Subcutaneous abdominal adipose tissue (tissue), 5 donors: ENCODE results near the gene GPC3.

Experiments used
- H3K27ac ChIP-seq: one replicate; pipeline ENCODE4 v1.7.0; 2013; ENCODE audit warnings: low read depth, mild to moderate bottlenecking, inconsistent platforms, low read length, moderate library complexity
- H3K27me3 ChIP-seq, 5 donors: one replicate each; pipeline ENCODE4 v1.7.0; 2013; ENCODE audit warnings: low read length in 5 of 5, inconsistent platforms in 1 of 5; ENCODE audit not compliant: control insufficient read depth in 5 of 5, insufficient read depth in 4 of 5
- H3K36me3 ChIP-seq, 5 donors: one replicate each; pipeline ENCODE4 v1.7.0; 2013; ENCODE audit warnings: low read length in 5 of 5; ENCODE audit not compliant: control insufficient read depth in 5 of 5, insufficient read depth in 5 of 5
- H3K4me1 ChIP-seq, 5 donors: one replicate each; pipeline ENCODE4 v1.7.0; 2013; ENCODE audit warnings: low read length in 5 of 5, mild to moderate bottlenecking in 3 of 5, moderate library complexity in 1 of 5; ENCODE audit not compliant: control insufficient read depth in 5 of 5, insufficient read depth in 5 of 5
- H3K4me3 ChIP-seq, 5 donors: one replicate each; pipeline ENCODE4 v1.7.0; 2013; ENCODE audit warnings: low read length in 5 of 5, low read depth in 1 of 5
- H3K9ac ChIP-seq, 5 donors: one replicate each; pipeline ENCODE4 v1.7.0; 2013; ENCODE audit warnings: low read length in 5 of 5, mild to moderate bottlenecking in 4 of 5, moderate library complexity in 3 of 5
- H3K9me3 ChIP-seq, 5 donors: one replicate each; pipeline ENCODE4 v1.7.0; 2013; ENCODE audit warnings: low read length in 5 of 5; ENCODE audit not compliant: control insufficient read depth in 5 of 5
- donor health status: healthy.
- donor health status: healthy.
- donor health status: healthy.
- donor health status: healthy.
- donor health status: healthy.

GPC3 gene

GRCh38 chrX:133985967-133986683 lies 731 bp upstream of the GPC3 start:
- H3K9me3 ChIP-seq = no peaks in the 10 kb centered on the region
- H3K9ac ChIP-seq = peak overlapping the region in 1 of 5 donors; percentile 27
- peaks cover 0 to 24% (median 16%) of the 10 kb centered on the region in 5 donors for H3K27me3 ChIP-seq
- H3K36me3 ChIP-seq = no peaks in the 10 kb centered on the region
- no peak overlapping the region for H3K27ac ChIP-seq
- peaks cover 0 to 24% (median 14%) of the 10 kb centered on the region in 5 donors for H3K4me1 ChIP-seq
- H3K4me3 ChIP-seq = peak overlapping the region; percentile 53 to 69 (median 57)

GRCh38 chrX:133984857-133985163 lies 584 bp downstream of the GPC3 start:
- Histone ChIP-seq H3K4me3 (peak overlapping the region; percentile 48 to 60 (median 55)), H3K36me3 (no peaks in the 10 kb centered on the region), H3K27ac (no peak overlapping the region), H3K4me1 (peaks cover 0 to 26% (median 22%) of the 10 kb centered on the region in 5 donors), H3K9me3 (no peaks in the 10 kb centered on the region), H3K27me3 (peaks cover 0 to 21% (median 16%) of the 10 kb centered on the region in 5 donors), H3K9ac (peak overlapping the region in 1 of 5 donors; percentile 22)

- H3K9ac ChIP-seq = no peak overlapping the region
- H3K4me1 ChIP-seq = peaks cover 0 to 29% (median 22%) of the 10 kb centered on the region in 5 donors
- peak overlapping the region; percentile 48 to 60 (median 55) for H3K4me3 ChIP-seq
- peaks cover 0 to 21% (median 16%) of the 10 kb centered on the region in 5 donors for H3K27me3 ChIP-seq
- no peak overlapping the region for H3K27ac ChIP-seq
- no peaks in the 10 kb centered on the region for H3K36me3 ChIP-seq
- H3K9me3 ChIP-seq = no peaks in the 10 kb centered on the region
These were observed 1.2 kb downstream of the GPC3 start for GRCh38 chrX:133983974-133984845.

- peak overlapping the region in 1 of 5 donors; percentile 55 for H3K4me3 ChIP-seq
- H3K27me3 ChIP-seq = peaks cover 0 to 21% (median 16%) of the 10 kb centered on the region in 5 donors
- peaks cover 0 to 29% (median 22%) of the 10 kb centered on the region in 5 donors for H3K4me1 ChIP-seq
- H3K9me3 ChIP-seq = no peaks in the 10 kb centered on the region
- H3K36me3 ChIP-seq = no peaks in the 10 kb centered on the region
- no peak overlapping the region for H3K27ac ChIP-seq
- no peak overlapping the region for H3K9ac ChIP-seq
These were observed 2.0 kb downstream of the GPC3 start for GRCh38 chrX:133983256-133983973.

GRCh38 chrX:133981924-133982323 lies 3.5 kb downstream of the GPC3 start:
- Histone ChIP-seq H3K36me3 (no peaks in the 10 kb centered on the region), H3K4me3 (no peak overlapping the region), H3K27me3 (peaks cover 0 to 21% (median 9%) of the 10 kb centered on the region in 5 donors), H3K9me3 (no peaks in the 10 kb centered on the region), H3K27ac (peak overlapping the region; percentile 49), H3K9ac (no peak overlapping the region), H3K4me1 (peaks cover 0 to 29% (median 22%) of the 10 kb centered on the region in 5 donors)

- no peak overlapping the region for H3K4me3 ChIP-seq
- peak overlapping the region; percentile 73 for H3K27ac ChIP-seq
- no peaks in the 10 kb centered on the region for H3K9me3 ChIP-seq
- H3K4me1 ChIP-seq = peaks cover 0 to 26% (median 21%) of the 10 kb centered on the region in 5 donors
- H3K36me3 ChIP-seq = no peaks in the 10 kb centered on the region
- H3K27me3 ChIP-seq = peaks cover 0 to 17% (median 9%) of the 10 kb centered on the region in 5 donors
- H3K9ac ChIP-seq = no peak overlapping the region
These were observed 4.4 kb downstream of the GPC3 start for GRCh38 chrX:133980832-133981588.

GRCh38 chrX:133980406-133980805 lies 5.0 kb downstream of the GPC3 start:
- no peaks in the 10 kb centered on the region for H3K9me3 ChIP-seq
- peaks cover 0 to 23% (median 17%) of the 10 kb centered on the region in 5 donors for H3K4me1 ChIP-seq
- peaks cover 0 to 14% (median 9%) of the 10 kb centered on the region in 5 donors for H3K27me3 ChIP-seq
- H3K4me3 ChIP-seq = no peak overlapping the region
- H3K27ac ChIP-seq = peak overlapping the region; percentile 73
- no peaks in the 10 kb centered on the region for H3K36me3 ChIP-seq
- H3K9ac ChIP-seq = no peak overlapping the region

GRCh38 chrX:133979641-133980230 lies 5.7 kb downstream of the GPC3 start:
- H3K9ac ChIP-seq = peak overlapping the region in 1 of 5 donors; percentile 32
- no peak overlapping the region for H3K4me3 ChIP-seq
- peaks cover 0 to 10% (median 9%) of the 10 kb centered on the region in 5 donors for H3K27me3 ChIP-seq
- no peaks in the 10 kb centered on the region for H3K36me3 ChIP-seq
- peaks cover 0 to 17% (median 11%) of the 10 kb centered on the region in 5 donors for H3K4me1 ChIP-seq
- no peaks in the 10 kb centered on the region for H3K9me3 ChIP-seq
- peak overlapping the region; percentile 73 for H3K27ac ChIP-seq

- Histone ChIP-seq H3K4me1 (no peaks in the 10 kb centered on the region), H3K36me3 (no peaks in the 10 kb centered on the region), H3K27ac (no peak overlapping the region), H3K9me3 (no peaks in the 10 kb centered on the region), H3K9ac (no peak overlapping the region), H3K27me3 (peaks cover 0 to 4% (median 0%) of the 10 kb centered on the region in 5 donors), H3K4me3 (no peak overlapping the region)
These were observed 11.7 kb downstream of the GPC3 start for GRCh38 chrX:133973704-133974103.
